Measurements from ENCODE around the gene JKAMP.

JKAMP gene

GRCh38 chr14:59461891-59462290 is 22.4 kb upstream of the JKAMP start:
- Histone ChIP-seq H3K36me3 (ENCODE audit: control insufficient read depth, insufficient read depth, low read length) (no peaks in the 10 kb centered on the region), H3K27me3 (replicated peaks; ENCODE audit: control insufficient read depth, insufficient read depth, low read length) (no peaks in the 10 kb centered on the region), H3K4me3 (replicated peaks; ENCODE audit: low read depth, low read length) (no peak overlapping the region)
- TF ChIP-seq CTCF (IDR thresholded peaks at IDR 0.05; ENCODE audit: insufficient read depth, low read length, poor library complexity, severe bottlenecking): no peak
- no peak for DNase-seq (ENCODE audit: extremely low read depth, insufficient read length)

- DNase-seq (ENCODE audit: extremely low read depth, insufficient read length): peak; percentile 63
- no peak for TF ChIP-seq CTCF (IDR thresholded peaks at IDR 0.05; ENCODE audit: insufficient read depth, low read length, poor library complexity, severe bottlenecking)
- Histone ChIP-seq H3K27me3 (replicated peaks; ENCODE audit: control insufficient read depth, insufficient read depth, low read length) (no peaks in the 10 kb centered on the region), H3K36me3 (ENCODE audit: control insufficient read depth, insufficient read depth, low read length) (no peaks in the 10 kb centered on the region), H3K4me3 (replicated peaks; ENCODE audit: low read depth, low read length) (peak overlapping the region; percentile 58)
These were observed 20.4 kb upstream of the JKAMP start for GRCh38 chr14:59463787-59464485.

- H3K27me3 ChIP-seq (replicated peaks; ENCODE audit: control insufficient read depth, insufficient read depth, low read length): no peaks in the 10 kb centered on the region
- no peaks in the 10 kb centered on the region for H3K36me3 ChIP-seq (ENCODE audit: control insufficient read depth, insufficient read depth, low read length)
- H3K4me3 ChIP-seq (replicated peaks; ENCODE audit: low read depth, low read length): peak overlapping the region; percentile 58
- peak; percentile 66 for DNase-seq (ENCODE audit: extremely low read depth, insufficient read length)
- TF ChIP-seq CTCF (IDR thresholded peaks at IDR 0.05; ENCODE audit: insufficient read depth, low read length, poor library complexity, severe bottlenecking): no peak
These were observed 19.6 kb upstream of the JKAMP start for GRCh38 chr14:59464486-59465315.

- DNase-seq (ENCODE audit: extremely low read depth, insufficient read length): peak; percentile 42
- no peaks in the 10 kb centered on the region for H3K36me3 ChIP-seq (ENCODE audit: control insufficient read depth, insufficient read depth, low read length)
These were observed 18.8 kb upstream of the JKAMP start, which contains the start of gene GPR135 for GRCh38 chr14:59465316-59466135. Gene GPR135, minus strand, starts transcription at chr14:59465380. Its CDS starts 154 bp downstream, at chr14:59465226.

More at GRCh38 chr14:59465316-59466135, 18.8 kb upstream of the JKAMP start, which contains the start of gene GPR135:
- H3K4me3 ChIP-seq (replicated peaks; ENCODE audit: low read depth, low read length): peak within 1 kb of the TSS; percentile 58
- H3K27me3 ChIP-seq (replicated peaks; ENCODE audit: control insufficient read depth, insufficient read depth, low read length): no peaks in the 10 kb centered on the region
- no peak for TF ChIP-seq CTCF (IDR thresholded peaks at IDR 0.05; ENCODE audit: insufficient read depth, low read length, poor library complexity, severe bottlenecking)

Data from GM06990 (cell line).